HG03469 (cell line): Measurements from ENCODE around the gene SHC2.
"Not testable (repeated sequence)": the region's sequence is repeated elsewhere in the genome, so short reads cannot be mapped to it uniquely, and the experiment has no call there.

Experiments used
- ATAC-seq: cut with Tn5 transposase; IDR thresholded peaks from one replicate; pipeline ENCODE4 v1.9.1; 2021; ENCODE audit warnings: mild to moderate bottlenecking, moderate library complexity, moderate number of reproducible peaks; ENCODE audit not compliant: unreplicated experiment

The SHC2 gene

DNA sequence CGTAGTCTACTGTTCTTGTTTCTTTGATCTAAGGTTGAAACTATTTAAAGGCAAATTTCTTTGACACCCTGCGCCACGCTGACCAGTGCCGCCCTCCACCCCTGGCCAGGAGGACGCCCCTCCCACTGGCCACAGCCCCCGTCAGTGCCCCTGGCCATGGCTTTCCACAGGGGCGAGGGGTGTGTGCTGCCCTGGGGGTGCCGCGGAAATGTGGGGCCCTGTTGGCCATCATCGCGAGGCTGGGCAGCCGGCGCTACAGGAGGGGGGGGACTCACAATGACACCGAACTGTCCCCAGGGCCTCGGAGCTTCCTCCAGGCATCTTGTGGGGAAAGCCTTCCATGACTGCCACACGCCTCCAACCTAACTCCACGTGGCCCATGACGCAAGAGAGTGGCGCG is 10.9 kb downstream of the SHC2 start:
- no peak for ATAC-seq

DNA sequence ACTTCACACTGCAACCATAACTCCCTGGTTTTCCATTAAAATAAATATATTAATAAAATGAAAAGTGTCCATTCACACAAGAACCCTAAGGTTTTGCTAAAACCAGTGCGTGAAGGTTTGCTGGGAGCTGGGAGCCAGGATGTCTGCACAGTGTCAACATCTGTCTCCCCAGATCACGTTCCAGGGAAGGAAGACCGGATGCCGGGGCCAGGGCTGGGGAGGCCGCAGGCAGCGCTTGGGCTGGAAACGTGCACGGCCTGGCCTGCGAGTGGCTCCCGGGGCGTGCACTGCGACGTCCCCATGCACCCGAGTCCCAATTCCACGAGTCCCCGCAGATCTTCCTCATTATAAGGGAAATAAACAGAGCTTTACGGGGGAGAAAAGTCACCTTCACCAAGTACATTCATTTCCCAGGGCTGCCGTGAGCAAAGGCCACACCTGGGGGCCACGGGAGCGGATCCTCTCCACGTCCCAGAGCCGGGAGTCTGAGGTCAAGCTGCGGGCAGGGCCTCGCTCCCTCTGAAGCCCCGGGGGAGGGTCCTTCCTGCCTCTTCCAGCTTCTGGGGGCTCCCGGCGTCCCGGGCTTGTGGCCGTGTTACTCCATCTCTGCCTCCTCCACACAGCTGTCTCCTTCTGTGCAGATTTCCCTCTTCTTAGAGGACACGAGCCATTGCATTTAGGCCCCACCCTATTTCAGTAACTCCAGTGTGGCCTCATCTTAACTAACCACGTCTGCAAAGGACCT is 12.8 kb downstream of the SHC2 start:
- ATAC-seq: no peak

DNA sequence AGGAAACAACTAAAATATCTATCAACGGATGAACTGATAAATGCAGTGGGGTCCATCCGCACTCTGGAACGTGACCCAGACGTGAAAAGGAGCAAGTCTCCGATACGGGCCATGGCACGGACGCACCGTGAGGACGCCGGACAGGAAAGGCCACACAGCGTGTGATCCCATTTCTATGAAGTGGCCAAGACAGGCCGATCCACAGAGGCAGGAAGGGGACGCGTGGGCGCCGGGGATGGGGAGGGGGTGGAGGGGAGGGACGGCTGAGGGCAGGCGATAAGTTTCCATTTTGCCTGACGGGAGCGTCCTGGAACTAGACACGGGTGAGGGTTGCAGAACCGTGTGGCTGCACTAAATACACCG is 13.8 kb downstream of the SHC2 start:
- ATAC-seq: no peak

DNA sequence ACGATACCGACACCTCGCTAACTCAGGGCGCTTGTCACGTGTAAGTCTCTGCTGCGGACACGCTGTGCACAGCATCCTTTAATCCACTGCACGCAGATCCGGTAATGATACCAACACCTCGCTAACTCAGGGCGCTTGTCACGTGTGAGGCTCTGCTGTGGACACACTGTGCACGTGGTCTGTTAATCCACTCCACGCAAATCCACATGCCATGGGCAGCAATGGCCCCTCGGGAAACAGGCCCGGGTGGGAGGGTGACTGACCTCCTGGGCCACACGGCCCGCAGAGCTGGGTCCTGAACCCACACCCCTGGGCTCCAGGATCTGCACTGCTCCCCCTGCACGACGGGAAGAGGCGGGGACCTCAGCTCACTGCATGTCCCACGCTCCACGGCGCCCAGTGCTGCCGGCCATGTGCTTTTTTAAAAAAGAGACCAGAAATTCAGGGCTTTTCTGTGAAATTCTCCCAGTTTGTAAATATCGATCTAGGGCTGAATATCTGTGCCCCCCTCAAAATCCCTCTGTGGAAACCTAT is 16.1 kb downstream of the SHC2 start:
- ATAC-seq: no peak

DNA sequence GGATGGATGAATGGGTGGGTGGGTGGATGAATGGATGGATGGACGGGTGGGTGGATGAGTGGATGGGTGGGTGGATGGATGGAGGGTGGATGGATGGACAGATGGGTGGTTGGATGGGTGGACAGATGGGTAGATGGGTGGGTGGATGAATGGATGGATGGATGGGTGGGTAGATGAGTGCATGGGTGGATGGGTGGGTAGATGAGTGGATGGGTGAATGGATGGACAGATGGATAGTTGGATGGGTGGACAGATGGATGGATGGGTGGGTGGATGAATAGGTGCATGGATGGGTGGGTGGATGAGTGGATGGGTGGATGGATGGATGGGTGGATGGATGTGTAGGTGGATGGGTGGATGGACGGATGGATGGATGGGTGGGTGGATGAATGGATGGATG is 17.8 kb downstream of the SHC2 start:
- ATAC-seq: no peak

DNA sequence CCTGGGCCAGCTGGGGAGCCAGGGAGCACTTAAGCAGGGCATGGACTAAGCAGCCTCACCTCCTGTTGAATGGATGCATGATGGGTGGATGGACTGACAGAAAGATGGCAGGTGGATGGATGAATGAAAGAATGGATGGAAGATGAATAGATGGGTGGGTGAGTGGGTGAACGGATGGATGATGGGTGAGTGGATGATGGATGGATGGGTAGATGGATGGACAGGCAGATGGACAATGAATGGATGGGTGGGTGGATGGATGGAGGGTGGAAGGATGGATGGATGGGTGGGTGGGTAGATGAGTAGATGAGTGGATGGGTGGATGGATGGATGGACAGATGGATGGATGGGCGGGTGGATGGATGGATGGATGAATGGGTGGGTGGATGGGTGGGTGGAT is 18.7 kb downstream of the SHC2 start:
- ATAC-seq: no peak

DNA sequence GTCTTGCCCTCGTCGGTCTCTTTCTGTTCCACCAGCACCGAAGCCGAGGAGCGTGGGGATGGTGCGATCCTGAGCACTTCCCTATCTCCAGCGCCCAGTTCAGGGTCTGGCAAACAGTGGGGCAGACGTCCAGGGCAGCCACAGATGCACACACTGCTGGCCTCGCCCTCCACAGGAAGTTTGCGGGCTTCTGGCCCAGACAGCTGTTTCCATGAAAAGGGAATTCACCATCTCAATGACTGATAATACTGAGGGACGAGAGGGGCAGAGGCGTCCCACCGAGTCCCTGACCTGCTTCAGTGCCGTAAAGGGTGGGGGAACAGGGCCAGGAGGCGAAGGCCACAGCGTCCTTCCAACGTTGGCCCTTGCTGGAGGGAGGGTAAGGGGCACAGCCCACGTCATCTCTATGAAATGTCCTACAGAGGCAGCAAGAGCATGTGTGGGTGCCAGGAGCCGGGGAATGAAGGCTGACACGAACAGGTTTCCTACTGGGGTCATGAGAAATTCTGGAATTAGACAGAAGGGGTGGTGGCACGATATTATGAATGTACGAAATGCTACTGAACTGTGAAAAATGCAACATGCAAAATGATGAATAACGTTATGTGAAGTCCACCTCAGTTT is 19.5 kb downstream of the SHC2 start:
- no peak for ATAC-seq

DNA sequence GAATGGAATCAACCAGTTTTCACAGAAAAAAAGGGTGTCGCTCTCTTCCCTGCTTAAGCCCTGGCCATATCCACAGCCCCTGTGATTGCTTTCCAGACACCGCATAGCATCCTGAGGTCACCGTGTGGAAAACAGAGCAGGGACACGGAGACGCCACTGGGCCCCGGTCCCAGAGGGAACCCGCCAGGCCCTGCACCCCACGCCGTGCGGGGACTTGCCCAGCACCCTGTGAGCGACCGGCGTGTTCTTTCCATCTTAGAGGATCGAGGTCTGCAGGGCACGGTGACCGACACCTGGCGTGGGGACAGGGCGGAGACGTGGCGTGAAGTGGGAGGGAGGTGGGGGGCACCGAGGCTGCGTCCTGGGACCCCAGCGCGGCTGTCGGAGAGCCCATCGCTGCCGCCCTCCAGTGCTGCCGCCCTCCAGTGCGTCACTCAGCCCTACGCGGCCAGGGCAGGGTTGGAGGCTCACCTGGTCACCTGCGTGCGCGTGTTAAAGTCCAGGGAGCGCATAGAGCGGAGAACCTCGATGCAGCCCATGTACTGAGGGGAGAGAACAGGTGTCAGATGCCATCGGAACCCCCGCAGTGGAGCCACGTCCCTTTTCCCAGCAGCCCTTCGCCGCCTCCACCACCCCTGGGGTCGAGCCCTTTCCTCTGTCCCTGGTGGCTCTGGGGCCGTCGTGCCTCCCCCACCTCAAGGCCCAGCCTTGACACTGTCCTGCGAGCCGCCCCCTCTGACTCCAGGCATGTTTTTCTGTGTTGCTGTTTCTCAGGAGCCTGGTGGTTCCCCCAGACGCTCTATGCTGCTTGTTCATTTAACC is 20.2 kb downstream of the SHC2 start:
- ATAC-seq: no peak

DNA sequence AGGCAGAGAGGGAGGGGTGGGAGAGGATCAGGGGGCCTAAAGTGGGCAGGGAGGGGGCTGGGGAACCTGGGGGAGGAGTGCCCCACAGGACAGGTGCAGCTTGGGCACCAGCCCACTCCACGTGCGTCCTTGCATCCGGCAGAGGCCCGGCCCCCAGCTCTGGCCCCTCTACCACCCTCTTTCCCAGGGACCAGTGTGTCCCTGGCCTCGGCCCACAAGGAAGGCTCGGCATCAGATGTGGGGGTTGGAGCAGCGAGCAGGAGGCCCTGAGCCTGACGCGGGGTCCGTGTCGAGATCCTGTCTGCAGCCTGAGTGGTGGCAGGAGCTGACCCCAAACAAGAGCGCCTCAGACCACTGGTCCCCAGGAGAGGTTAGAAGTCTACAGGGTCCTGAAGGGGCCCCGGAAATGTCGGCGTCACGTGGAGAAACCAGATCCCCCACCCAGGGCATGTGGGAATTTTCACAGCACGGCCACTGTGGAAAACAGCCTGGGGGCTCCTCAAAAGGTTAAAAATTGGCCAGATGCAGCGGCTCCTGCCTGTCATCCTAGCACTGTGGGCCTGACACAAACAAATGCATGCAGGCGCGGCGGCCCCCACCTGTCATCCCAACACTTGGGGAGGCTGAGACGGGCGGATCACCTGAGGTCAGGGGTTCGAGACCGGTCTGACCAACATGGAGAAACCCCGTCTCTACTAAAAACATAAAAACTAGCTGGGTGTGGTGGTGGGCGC is 21.5 kb downstream of the SHC2 start:
- ATAC-seq: no peak

DNA sequence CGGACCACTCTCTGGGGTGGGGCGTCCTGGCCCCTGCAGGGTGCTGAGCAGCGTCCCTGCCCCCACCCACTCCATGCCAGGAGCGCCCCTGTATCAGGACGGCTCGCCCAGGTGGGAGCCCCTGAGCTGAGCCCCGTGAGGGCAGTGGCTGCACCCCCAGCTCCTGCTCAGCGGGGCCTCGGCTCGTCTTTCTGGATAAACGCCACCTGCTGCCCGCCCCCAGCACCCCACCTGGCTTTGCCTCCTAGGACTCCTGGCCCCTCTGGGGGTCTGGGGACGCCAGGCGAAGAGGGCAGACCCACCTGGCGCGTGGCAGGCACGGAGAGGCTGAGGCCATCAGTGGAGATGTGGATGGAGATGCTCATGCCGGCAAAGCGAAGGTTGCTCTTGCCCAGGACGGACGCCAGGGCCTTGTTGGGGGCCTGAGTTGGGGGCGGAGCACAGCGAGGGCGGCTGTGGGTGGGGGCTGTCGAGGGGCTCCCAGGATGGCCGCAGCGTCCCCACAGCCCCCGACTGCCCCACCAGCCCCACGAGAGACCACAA is 22.3 kb downstream of the SHC2 start:
- ATAC-seq: no peak

DNA sequence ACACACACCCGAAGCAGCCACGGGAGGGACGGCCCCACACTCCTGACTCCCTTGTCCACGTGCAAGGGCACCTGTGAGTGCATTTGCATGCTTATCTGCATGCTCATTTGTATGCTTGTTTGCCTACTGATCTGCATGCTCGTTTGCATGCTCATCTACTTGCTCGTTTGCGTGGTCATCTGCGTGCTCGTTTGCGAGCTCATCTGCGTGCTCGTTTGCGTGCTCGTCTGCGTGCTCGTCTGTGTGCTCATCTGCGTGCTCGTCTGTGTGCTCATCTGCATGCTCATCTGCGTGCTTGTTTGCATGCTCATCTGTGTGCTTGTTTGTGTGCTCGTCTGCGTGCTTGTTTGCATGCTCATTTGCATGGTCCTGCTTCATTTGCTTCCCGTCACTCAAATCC is 23.8 kb downstream of the SHC2 start:
- no peak for ATAC-seq

DNA sequence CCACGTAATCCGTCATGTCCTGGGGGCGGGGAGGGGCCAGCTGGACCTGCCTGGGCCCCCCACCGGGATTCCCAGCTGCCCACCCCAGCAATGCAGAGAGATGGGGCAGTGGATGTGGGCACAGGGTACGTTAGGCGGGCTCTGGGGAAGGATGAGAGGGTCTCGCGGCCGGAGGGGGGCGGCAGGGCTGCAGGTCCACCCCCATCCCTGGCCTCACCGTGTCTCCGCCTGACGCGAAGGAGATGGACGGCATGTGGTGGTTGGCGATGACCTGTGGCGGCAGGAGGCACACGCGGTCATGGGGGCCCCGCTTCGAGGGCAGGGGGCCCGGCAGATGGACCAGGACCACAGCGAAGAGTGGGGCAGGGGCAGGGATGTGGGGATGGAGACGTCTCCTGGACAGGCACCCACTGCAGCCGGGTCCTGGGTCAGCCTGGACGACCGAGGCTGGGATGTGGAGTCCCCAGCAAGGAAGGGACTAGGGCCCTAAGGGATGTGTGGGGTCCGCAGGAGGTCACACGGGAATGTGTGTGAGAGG is 24.4 kb downstream of the SHC2 start:
- ATAC-seq: no peak

DNA sequence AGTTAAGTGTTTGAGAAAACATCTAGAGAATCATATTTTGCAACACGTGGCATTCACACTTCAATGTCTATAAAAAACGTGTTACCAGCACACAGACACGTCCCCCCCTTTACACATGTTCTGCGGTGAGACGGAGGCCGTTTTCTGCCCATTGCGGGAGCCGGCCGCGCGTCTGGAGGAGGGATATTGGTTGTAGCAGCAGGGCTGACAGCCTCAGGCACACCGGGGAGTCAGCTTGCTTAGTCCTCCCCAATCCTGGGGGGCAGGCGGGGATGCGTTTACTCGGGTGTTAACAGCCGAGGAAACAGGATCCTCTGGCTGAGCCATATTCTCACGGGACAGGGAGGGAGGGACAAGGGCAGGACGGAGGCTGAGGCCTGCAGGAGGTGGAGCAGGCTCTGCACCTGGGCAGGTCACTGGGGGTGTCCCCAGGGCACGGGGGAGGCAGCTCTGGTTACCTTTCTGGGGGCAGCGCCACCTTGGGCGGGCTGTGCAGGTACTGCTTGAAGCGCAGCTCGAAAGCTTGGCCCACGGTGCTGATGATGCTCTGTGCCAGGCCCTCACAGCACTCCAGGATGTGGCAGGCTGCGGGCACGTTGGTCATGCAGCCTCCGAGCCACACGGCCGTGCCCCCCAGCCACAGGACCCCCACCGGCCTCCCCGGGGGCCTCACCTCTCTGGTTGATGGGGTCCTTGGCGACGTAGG is 25.0 kb downstream of the SHC2 start:
- no peak for ATAC-seq

DNA sequence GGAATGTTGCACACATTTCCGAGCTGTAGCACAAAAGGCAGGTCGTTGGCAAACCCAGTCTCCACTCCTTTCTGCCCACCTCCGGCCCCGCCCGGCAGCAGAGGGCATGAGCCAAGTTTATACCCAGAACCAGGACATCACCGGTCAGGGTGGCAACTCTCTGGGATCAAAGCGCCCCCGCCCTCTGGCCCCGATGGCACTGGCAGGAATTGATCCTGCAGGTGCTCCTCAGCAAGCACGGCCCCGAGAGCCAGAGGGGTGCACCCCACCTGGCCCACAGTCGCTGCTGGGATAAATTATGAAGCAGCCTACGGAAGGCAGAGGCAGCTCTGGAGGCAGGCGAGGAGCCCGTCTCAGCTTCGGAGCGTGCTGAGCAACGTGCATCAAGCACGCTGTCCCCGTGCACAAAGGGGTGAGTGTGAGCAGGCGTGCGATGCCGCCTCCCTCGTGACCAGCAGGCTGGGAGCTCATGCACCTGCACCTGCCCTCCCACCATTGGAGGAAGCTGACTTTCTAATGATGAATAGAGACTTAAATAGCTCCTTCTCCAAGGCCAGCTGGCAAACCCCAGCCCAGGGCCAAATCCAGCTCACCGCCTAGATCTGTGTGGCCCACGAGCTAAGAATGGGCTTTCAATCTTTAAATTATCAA is 25.7 kb downstream of the SHC2 start:
- no peak for ATAC-seq

DNA sequence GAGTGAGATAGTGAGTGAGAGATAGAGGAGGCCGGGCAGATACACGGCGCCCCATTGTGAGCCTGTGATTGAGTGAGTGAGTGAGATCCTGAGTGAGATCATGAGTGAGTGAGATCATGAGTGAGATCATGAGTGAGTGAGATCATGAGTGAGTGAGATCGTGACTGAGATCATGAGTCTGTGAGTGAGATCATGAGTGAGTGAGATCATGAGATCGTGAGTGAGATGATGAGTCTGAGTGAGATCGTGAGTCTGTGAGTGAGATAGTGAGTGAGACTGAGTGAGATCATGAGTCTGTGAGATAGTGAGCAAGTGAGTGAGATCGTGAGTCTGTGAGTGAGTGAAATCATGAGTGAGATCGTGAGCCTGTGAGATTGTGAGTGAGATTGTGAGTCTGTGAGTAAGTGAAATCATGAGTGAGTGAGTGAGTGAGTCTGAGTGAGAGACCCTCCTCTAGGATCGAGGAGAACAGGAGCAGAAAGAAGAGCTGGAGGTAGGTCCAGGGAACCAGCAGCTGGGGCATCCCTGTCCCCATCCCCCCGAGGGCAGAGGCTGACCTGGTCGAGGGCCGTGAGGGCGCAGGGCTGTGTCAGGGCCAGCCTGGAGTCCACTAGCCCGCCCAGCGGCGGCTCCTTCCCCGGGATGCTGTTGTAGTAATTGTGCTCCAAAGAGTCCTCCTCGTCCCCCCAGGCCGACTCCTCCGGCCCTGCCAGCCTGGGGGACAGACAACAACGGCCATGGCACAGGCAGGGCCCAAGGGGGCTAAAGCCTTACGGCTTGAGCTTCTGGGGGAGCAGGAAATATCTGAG is 26.5 kb downstream of the SHC2 start:
- no peak for ATAC-seq

DNA sequence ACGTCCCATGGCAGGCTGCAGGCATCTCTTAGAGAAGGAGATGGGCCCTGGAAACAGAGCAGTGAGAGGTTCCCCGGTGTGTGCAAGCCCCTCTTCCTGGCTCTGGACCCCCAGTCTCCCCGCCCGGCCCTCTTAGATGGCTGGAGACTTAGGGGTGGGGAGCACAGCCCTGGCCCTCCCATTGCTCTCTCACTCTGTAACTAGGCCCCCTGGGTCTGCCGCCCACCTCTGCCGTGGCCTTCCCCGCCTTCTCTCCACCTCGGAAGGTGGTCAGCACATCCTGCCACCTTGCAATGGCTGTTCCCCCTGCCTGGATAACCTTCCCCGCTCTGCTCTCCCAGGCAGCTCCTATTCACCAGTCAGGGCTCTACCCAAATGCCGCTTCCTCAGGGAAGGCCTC is 30.1 kb downstream of the SHC2 start:
- ATAC-seq: no peak

DNA sequence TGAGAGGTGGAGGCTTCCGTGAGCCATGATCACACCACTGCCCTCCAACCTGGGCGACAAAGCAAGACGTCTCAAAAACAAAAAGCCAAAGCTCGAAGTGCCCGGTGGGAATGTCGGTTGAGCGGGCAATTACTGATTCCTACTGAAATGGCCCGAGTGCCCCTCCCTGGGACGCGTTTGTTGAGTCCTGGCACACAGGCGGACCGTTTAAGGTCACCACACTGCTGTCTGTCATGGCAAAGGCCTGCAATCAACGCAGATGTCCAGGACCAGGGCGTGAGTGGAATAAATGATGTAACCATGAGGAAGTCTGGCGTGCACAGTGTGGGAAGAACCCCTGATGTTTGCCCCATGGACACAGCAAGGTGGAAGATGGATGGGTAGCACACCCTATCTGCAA is 32.7 kb downstream of the SHC2 start:
- no peak for ATAC-seq

DNA sequence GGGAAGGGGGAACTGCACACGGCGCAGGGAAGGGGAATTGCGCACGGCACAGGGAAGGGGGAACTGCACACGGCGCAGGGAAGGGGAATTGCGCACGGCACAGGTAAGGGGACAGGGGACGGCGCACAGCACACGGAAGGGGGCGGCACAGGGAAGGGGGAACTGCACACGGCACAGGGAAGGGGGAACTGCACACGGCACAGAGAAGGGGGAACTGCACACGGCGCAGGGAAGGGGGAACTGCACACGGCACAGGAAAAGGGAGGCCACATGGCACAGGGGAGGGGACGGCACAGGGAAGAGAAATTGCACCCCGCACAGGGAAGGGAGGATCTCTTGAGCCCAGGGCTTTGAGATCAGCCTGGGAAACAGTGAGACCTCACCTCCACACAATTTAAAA is 33.2 kb downstream of the SHC2 start:
- ATAC-seq: not testable (repeated sequence)
